T-helper 2 cell treated with Interferon-gamma antibody and Interleukin-4, amounts not matched to agents 5 μg/mL and 100 μg/mL, for 36 hours (primary cell): ENCODE data around the gene THEMIS2.

ENCODE experiments used
- DNase-seq: peaks from one replicate; pipeline ENCODE4 v3.0.0; 2021; ENCODE audit warnings: low spot score
- H3K27ac Mint-ChIP-seq: one replicate; pipeline ENCODE4 v1.8.0; 2021; ENCODE audit warnings: mild to moderate bottlenecking, mixed read lengths
- H3K27me3 Mint-ChIP-seq: one replicate; pipeline ENCODE4 v1.8.0; 2021; ENCODE audit warnings: low read depth, mixed read lengths
- H3K36me3 Mint-ChIP-seq: one replicate; pipeline ENCODE4 v1.8.0; 2021; ENCODE audit warnings: low read depth, mixed read lengths
- H3K4me1 Mint-ChIP-seq: one replicate; pipeline ENCODE4 v1.8.0; 2021; ENCODE audit warnings: low read depth, mixed read lengths
- H3K4me3 Mint-ChIP-seq: one replicate; pipeline ENCODE4 v1.8.0; 2022; ENCODE audit warnings: mild to moderate bottlenecking, moderate library complexity, mixed read lengths
- H3K9me3 Mint-ChIP-seq: one replicate; pipeline ENCODE4 v1.8.0; 2021; ENCODE audit warnings: mixed read lengths

The THEMIS2 gene

DNA sequence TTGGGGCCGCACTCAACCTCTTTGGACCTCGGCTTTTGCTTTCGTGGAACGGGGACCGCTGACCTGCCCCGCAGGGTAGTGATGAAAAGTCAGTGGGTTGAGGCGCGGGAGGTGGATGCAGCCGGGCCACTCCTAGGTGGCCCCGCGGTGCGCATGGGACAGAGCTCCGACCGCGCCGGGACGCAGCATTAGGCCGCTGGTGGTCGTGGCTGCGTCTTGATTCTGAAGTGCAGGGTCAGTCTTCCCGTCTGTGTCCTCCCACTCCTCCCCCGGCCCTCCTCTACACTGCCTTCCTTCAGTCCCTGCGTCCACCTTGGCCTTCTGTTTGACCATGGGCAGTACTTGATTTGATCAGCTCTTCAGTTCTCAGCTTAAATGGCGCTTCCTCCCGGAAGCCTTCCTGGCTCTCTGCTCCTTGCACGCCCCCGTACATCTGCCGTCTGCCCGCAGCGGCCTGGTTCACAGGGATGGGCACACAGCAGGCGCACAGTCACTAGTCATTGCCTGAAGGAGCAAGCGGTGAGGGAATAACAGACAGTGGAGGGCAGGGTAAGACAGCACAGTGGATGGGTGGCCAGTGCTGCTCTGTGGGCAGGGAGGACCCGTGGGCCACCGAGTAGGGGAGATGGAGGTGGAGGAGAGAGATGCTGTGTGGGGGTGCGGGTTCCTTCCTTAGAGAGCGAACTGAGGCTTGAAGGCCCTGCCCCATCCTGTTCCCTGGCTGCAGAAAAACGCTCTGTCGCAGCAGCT, 633 bp downstream of the THEMIS2 start:
- H3K27ac Mint-ChIP-seq = peak overlapping the region; percentile 81
- H3K4me3 Mint-ChIP-seq = peak overlapping the region; percentile 91
- H3K36me3 Mint-ChIP-seq = peaks cover 14% of the 10 kb centered on the region
- no peaks in the 10 kb centered on the region for H3K9me3 Mint-ChIP-seq
- peak; percentile 40 for DNase-seq
- H3K4me1 Mint-ChIP-seq = peaks cover 36% of the 10 kb centered on the region
- H3K27me3 Mint-ChIP-seq = no peaks in the 10 kb centered on the region

- H3K4me1 Mint-ChIP-seq = peaks cover 33% of the 10 kb centered on the region
- peak overlapping the region; percentile 91 for H3K4me3 Mint-ChIP-seq
- DNase-seq = no peak
- no peaks in the 10 kb centered on the region for H3K27me3 Mint-ChIP-seq
- H3K27ac Mint-ChIP-seq = peak overlapping the region; percentile 81
- H3K9me3 Mint-ChIP-seq = no peaks in the 10 kb centered on the region
- H3K36me3 Mint-ChIP-seq = peaks cover 21% of the 10 kb centered on the region
These were observed 1.5 kb downstream of the THEMIS2 start for GRCh38 chr1:27873671-27874384.

GRCh38 chr1:27876341-27877114, 4.2 kb downstream of the THEMIS2 start:
- no peak for DNase-seq
- Mint-ChIP-seq H3K27ac (peak overlapping the region; percentile 20), H3K27me3 (no peaks in the 10 kb centered on the region), H3K4me3 (no peak overlapping the region), H3K36me3 (peaks cover 35% of the 10 kb centered on the region), H3K9me3 (no peaks in the 10 kb centered on the region), H3K4me1 (peaks cover 23% of the 10 kb centered on the region)

DNA sequence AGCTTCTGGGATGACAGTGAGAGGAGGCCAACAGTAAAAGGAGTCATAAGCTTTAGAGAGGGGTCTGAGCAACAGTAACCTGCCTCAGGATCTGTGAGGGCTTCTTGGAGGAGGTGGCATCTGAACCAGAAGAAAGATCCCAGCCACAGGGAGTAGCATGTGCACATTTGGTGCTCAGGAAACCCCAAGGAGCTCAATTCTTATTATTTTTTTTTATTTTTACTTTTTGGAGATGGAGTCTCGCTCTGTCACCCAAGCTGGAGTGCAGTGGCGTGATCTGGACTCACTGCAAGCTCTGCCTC, 4.7 kb downstream of the THEMIS2 start:
- peaks cover 37% of the 10 kb centered on the region for H3K36me3 Mint-ChIP-seq
- peaks cover 23% of the 10 kb centered on the region for H3K4me1 Mint-ChIP-seq
- no peaks in the 10 kb centered on the region for H3K27me3 Mint-ChIP-seq
- no peak overlapping the region for H3K4me3 Mint-ChIP-seq
- H3K9me3 Mint-ChIP-seq = no peaks in the 10 kb centered on the region
- no peak for DNase-seq
- H3K27ac Mint-ChIP-seq = no peak overlapping the region

GRCh38 chr1:27878039-27878438, 5.7 kb downstream of the THEMIS2 start:
- H3K27ac Mint-ChIP-seq = peak overlapping the region; percentile 26

GRCh38 chr1:27878787-27879335, 6.5 kb downstream of the THEMIS2 start:
- DNase-seq = no peak
- Mint-ChIP-seq H3K4me1 (peaks cover 17% of the 10 kb centered on the region), H3K36me3 (peaks cover 47% of the 10 kb centered on the region), H3K27me3 (no peaks in the 10 kb centered on the region), H3K4me3 (no peak overlapping the region), H3K9me3 (no peaks in the 10 kb centered on the region), H3K27ac (no peak overlapping the region)

More at GRCh38 chr1:27878039-27878438, 5.7 kb downstream of the THEMIS2 start:
- no peak overlapping the region for H3K4me3 Mint-ChIP-seq
- peaks cover 22% of the 10 kb centered on the region for H3K4me1 Mint-ChIP-seq
- no peak for DNase-seq
- no peaks in the 10 kb centered on the region for H3K27me3 Mint-ChIP-seq
- peaks cover 44% of the 10 kb centered on the region for H3K36me3 Mint-ChIP-seq
- H3K9me3 Mint-ChIP-seq = no peaks in the 10 kb centered on the region

DNA sequence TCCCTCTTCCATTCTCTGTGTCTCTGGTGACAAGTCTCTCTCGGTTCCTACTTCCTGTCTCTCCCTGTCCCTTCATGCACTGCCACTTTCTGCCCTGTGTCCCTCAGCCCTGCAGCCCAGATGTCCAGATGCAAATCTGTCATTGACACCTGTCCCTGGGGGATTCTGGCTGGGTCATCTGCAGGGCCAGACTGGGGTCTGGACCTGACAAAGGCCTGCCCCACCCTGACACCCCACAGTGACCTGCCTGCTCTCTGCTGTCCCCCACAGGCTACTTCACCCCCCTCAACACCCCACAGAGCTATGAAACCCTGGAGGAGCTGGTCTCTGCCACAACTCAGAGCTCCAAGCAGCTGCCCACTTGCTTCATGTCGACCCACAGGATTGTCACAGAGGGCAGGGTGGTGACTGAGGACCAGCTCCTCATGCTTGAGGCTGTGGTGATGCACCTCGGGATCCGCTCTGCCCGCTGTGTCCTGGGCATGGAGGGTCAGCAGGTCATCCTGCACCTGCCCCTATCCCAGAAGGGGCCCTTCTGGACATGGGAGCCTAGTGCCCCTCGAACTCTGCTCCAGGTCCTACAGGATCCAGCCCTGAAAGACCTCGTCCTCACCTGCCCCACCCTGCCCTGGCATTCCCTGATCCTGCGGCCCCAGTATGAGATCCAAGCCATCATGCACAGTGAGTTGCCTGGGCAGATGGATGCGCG, 7.2 kb downstream of the THEMIS2 start:
- H3K36me3 Mint-ChIP-seq = peaks cover 54% of the 10 kb centered on the region
- peak overlapping the region; percentile 19 for H3K27ac Mint-ChIP-seq
- no peak for DNase-seq
- peaks cover 22% of the 10 kb centered on the region for H3K4me1 Mint-ChIP-seq
- no peaks in the 10 kb centered on the region for H3K9me3 Mint-ChIP-seq
- H3K27me3 Mint-ChIP-seq = no peaks in the 10 kb centered on the region
- no peak overlapping the region for H3K4me3 Mint-ChIP-seq

DNA sequence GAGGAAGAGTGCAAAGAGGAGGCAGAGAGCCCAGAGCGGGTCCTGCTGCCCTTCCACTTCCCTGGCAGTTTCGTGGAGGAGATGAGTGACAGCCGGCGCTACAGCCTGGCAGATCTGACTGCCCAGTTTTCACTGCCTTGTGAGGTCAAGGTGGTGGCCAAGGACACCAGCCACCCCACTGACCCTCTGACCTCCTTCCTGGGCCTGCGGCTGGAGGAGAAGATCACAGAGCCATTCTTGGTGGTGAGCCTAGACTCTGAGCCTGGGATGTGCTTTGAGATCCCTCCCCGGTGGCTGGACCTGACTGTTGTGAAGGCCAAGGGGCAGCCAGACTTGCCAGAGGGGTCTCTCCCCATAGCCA, 10.2 kb downstream of the THEMIS2 start:
- Mint-ChIP-seq H3K27ac (no peak overlapping the region), H3K4me3 (no peak overlapping the region), H3K36me3 (peaks cover 80% of the 10 kb centered on the region), H3K4me1 (peaks cover 39% of the 10 kb centered on the region), H3K9me3 (no peaks in the 10 kb centered on the region), H3K27me3 (no peaks in the 10 kb centered on the region)
- no peak for DNase-seq

GRCh38 chr1:27883536-27883935, 11.2 kb downstream of the THEMIS2 start:
- H3K36me3 Mint-ChIP-seq = peaks cover 76% of the 10 kb centered on the region
- no peak for DNase-seq
- no peak overlapping the region for H3K4me3 Mint-ChIP-seq
- no peak overlapping the region for H3K27ac Mint-ChIP-seq
- H3K9me3 Mint-ChIP-seq = no peaks in the 10 kb centered on the region
- H3K27me3 Mint-ChIP-seq = no peaks in the 10 kb centered on the region
- peaks cover 39% of the 10 kb centered on the region for H3K4me1 Mint-ChIP-seq

DNA sequence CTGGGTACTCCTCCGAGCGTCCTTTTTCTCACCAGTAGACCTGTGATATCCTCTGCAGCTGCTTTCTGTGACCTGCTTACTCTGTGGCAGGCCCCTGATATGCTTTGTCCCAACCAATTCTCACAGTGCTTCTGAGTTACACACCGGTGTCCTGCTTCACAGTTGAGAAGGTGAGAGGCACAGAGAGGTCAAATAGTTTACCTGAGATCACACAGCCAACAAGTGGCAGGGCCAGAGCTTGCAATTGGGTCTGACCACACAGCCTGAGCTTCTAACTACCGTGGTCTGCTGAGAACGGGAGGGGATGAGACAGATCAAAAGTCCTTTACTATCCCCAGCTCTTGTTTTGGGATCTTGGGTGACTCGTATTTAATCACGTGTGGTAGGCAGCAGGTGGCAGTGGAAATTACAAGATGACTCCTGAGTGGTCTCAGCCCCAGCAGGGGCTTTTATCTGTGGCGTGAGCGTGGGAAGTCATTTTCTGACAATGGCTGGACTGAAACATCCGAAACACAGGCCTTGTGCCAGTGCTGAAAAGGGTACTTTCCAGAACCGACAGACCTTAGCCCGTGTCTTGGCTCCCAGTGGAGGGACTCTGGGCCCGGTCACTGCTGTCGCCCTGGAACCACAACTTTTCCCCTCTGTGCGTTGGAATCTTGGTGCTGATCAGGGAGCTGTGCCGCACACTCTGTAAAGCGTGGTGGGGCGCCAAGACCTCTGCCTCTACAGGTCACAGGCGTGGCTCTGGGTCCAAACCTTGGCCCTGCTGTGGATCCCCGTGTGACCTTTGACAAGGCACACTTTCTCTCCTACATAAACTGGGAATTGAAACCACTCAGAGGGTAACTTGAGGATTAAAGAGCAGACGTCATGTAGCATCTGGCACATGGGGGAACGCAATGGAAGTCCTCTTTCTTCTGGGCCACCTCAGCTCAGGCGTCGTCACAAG, 11.9 kb downstream of the THEMIS2 start:
- peaks cover 78% of the 10 kb centered on the region for H3K36me3 Mint-ChIP-seq
- DNase-seq = no peak
- peaks cover 44% of the 10 kb centered on the region for H3K4me1 Mint-ChIP-seq
- no peak overlapping the region for H3K4me3 Mint-ChIP-seq
- peak overlapping the region; percentile 26 for H3K27ac Mint-ChIP-seq
- no peaks in the 10 kb centered on the region for H3K9me3 Mint-ChIP-seq
- no peaks in the 10 kb centered on the region for H3K27me3 Mint-ChIP-seq

- Mint-ChIP-seq H3K27me3 (no peaks in the 10 kb centered on the region), H3K36me3 (peaks cover 75% of the 10 kb centered on the region), H3K4me1 (peaks cover 48% of the 10 kb centered on the region), H3K9me3 (no peaks in the 10 kb centered on the region), H3K4me3 (peak overlapping the region; percentile 85), H3K27ac (peak overlapping the region; percentile 26)
- no peak for DNase-seq
These were observed 12.8 kb downstream of the THEMIS2 start for GRCh38 chr1:27885114-27885528.

DNA sequence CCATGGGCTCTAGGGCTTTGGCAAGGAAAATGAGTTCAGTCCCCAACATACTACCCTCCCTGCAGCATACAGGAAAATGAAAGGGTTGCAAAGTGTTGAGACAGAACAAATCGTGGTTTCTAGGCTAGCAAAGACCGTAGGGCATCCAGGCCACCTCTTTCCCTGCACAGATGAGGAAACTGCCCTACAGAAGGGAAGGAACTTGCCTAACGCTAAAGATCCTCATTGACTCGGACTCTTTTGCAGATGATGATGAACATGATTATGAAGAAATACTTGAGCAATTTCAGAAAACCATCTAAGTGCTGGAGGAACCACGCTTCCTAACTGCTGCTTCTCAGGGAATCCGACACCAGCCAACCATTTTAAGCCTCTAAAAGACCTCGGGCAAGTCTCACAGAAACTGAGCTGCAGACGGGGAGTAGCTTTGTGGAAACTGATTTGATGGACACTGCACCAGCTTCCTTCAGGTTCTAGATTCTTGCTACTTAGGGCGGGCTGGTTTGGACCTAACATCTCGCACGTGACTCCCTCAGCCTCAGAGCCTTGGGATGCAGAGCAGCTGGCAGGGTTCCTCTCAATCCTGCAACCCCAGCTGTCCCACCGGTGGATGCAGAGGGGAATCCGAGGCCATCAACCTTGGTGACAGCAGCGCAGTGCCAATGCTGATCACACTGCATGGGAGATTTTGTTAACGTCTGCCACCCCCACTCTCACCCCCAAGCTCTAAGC, 13.4 kb downstream of the THEMIS2 start:
- Mint-ChIP-seq H3K4me1 (peaks cover 53% of the 10 kb centered on the region), H3K9me3 (no peaks in the 10 kb centered on the region), H3K36me3 (peaks cover 81% of the 10 kb centered on the region), H3K4me3 (peak overlapping the region; percentile 85), H3K27ac (peak overlapping the region; percentile 90), H3K27me3 (no peaks in the 10 kb centered on the region)
- no peak for DNase-seq
